HuH-7 (cell line): Measurements from ENCODE around the gene UCMA.

ENCODE experiments used
- DNase-seq: peaks from one replicate; pipeline ENCODE4 v3.0.0; 2011; ENCODE audit warnings: low spot score

Gene UCMA

GRCh38 chr10:13231808-13232207, 2.4 kb downstream of the UCMA start:
- no peak for DNase-seq

- no peak for DNase-seq
These were observed 3.0 kb downstream of the UCMA start for GRCh38 chr10:13231190-13231589.

- no peak for DNase-seq
These were observed 7.1 kb downstream of the UCMA start for GRCh38 chr10:13227031-13227430.

GRCh38 chr10:13225601-13226000, 8.6 kb downstream of the UCMA start:
- DNase-seq = no peak

GRCh38 chr10:13224210-13224995, 9.8 kb downstream of the UCMA start:
- no peak for DNase-seq

- no peak for DNase-seq
These were observed 10.9 kb downstream of the UCMA start for GRCh38 chr10:13223241-13223640.

GRCh38 chr10:13222566-13222965, 11.6 kb downstream of the UCMA start:
- DNase-seq = no peak

GRCh38 chr10:13222151-13222550, 12.0 kb downstream of the UCMA start:
- DNase-seq = no peak

GRCh38 chr10:13221572-13221971, 12.6 kb downstream of the UCMA start:
- no peak for DNase-seq

GRCh38 chr10:13219685-13220670, 14.2 kb downstream of the UCMA start:
- DNase-seq = peak; percentile 50

GRCh38 chr10:13218878-13219277, 15.3 kb downstream of the UCMA start:
- no peak for DNase-seq

- DNase-seq = no peak
These were observed 21.0 kb downstream of the UCMA start for GRCh38 chr10:13213163-13213562.

- no peak for DNase-seq
These were observed 27.4 kb downstream of the UCMA start for GRCh38 chr10:13206546-13207443.

- no peak for DNase-seq
These were observed 28.1 kb downstream of the UCMA start for GRCh38 chr10:13206091-13206490.

GRCh38 chr10:13201132-13201531, 33.0 kb downstream of the UCMA start:
- DNase-seq = no peak

GRCh38 chr10:13195016-13195415, 39.2 kb downstream of the UCMA start:
- DNase-seq = no peak

GRCh38 chr10:13193637-13194036, 40.5 kb downstream of the UCMA start:
- no peak for DNase-seq

- no peak for DNase-seq
These were observed 42.8 kb downstream of the UCMA start for GRCh38 chr10:13191362-13191761.

- DNase-seq = no peak
These were observed 43.4 kb downstream of the UCMA start for GRCh38 chr10:13190816-13191215.

GRCh38 chr10:13189961-13190360, 44.2 kb downstream of the UCMA start:
- DNase-seq = no peak

- DNase-seq = no peak
These were observed 45.6 kb downstream of the UCMA start for GRCh38 chr10:13188593-13188992.

GRCh38 chr10:13187135-13187534, 47.0 kb downstream of the UCMA start:
- DNase-seq = no peak
